HFFc6 (cell line): ENCODE data around the gene ANKRD18B. TPM values are rescaled to one million over a fixed set of nuclear protein-coding genes. Genes with fewer than 3 reads are reported as not detected.
"Not testable (repeated sequence)": the region's sequence is repeated elsewhere in the genome, so short reads cannot be mapped to it uniquely, and the experiment has no call there.

Experiments
- DNase-seq: peaks from one replicate; pipeline ENCODE4 v3.0.0-alpha.2; 2018
- H3K27ac Mint-ChIP-seq: 2 replicates; pipeline ENCODE4 v1.8.0; 2020; ENCODE audit warnings: mild to moderate bottlenecking, mixed read lengths
- H3K27me3 Mint-ChIP-seq: 2 replicates; pipeline ENCODE4 v1.8.0; 2021; ENCODE audit warnings: mild to moderate bottlenecking, moderate library complexity, mixed read lengths; ENCODE audit not compliant: insufficient read depth
- H3K36me3 Mint-ChIP-seq: 2 replicates; pipeline ENCODE4 v1.8.0; 2021; ENCODE audit warnings: low read depth, mixed read lengths
- H3K4me1 Mint-ChIP-seq: 2 replicates; pipeline ENCODE4 v1.8.0; 2020; ENCODE audit warnings: low read depth, mixed read lengths
- H3K4me3 Mint-ChIP-seq: 2 replicates; pipeline ENCODE4 v1.8.0; 2020; ENCODE audit warnings: mild to moderate bottlenecking, moderate library complexity, mixed read lengths
- H3K9me3 Mint-ChIP-seq: 2 replicates; pipeline ENCODE4 v1.8.0; 2020; ENCODE audit warnings: mild to moderate bottlenecking, mixed read lengths
- total RNA-seq, 6 experiments: library from RNA; stranded (reverse); fragmentation: NEBNext Ultra II Directional; extraction: Animal tissue kit (Norgen Biotek cat#: 25700); gene quantifications; 2 replicates in 1 of 6; 3 replicates in 5 of 6; pipeline ENCODE4 v1.2.3, GENCODE V29; 2021

The ANKRD18B gene
- total RNA-seq, 6 experiments from 2014 or later = 5.1 to 9.9 (median 8.0) TPM

DNA sequence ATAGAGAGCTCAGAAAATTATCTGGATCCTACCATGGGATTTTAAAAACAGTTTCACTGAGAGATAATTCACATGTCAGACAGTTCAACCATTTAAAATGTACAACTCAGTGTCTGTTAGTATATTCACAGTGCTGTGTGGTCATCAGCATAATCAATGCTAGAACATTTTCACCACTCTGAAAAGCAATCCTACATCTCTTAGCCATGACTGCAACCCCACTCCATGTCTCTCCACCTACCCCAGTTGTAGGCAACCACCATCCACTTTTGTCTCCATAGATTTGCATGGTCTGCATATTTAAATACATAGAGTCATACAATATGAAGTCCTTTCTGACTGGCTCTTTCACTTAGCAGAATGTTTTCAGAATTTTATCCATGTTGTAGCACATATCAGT, 27.1 kb downstream of the ANKRD18B start:
- not testable (repeated sequence) for DNase-seq, H3K27ac Mint-ChIP-seq, H3K27me3 Mint-ChIP-seq, H3K4me3 Mint-ChIP-seq, H3K9me3 Mint-ChIP-seq
- Mint-ChIP-seq H3K36me3 (peaks cover 30% of the 10 kb centered on the region), H3K4me1 (peaks cover 43% of the 10 kb centered on the region)

DNA sequence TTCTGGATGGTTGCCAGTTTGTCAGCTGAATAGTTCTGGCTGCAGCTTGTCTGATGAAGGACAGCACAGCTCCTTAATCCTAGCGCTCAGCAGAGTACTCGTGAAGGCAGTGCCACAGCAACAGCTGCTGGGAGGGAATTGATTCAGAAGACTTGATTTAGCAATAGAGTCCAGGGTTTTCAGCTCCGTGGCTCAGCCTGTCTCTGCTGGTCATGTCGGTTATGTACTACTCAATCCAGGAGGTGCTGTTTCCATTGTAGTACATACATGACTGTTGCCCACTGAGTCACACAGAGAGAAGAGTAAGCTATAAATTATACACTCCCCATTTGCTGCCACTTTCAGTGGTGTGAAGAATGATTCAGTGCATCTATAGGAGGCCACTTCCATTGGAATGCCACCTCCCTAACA, 28.3 kb downstream of the ANKRD18B start:
- H3K4me3 Mint-ChIP-seq, H3K9me3 Mint-ChIP-seq, H3K27me3 Mint-ChIP-seq, H3K27ac Mint-ChIP-seq: not testable (repeated sequence)
- peak; percentile 37 for DNase-seq
- Mint-ChIP-seq H3K4me1 (peaks cover 37% of the 10 kb centered on the region), H3K36me3 (peaks cover 26% of the 10 kb centered on the region)

- H3K27me3 Mint-ChIP-seq, H3K36me3 Mint-ChIP-seq, H3K9me3 Mint-ChIP-seq, DNase-seq, H3K4me3 Mint-ChIP-seq: not testable (repeated sequence)
- H3K27ac Mint-ChIP-seq = peak overlapping the region; percentile 9; the same call in 1 of the 2 replicates
- H3K4me1 Mint-ChIP-seq = peaks cover 22% of the 10 kb centered on the region
These were observed 36.2 kb downstream of the ANKRD18B start for GRCh38 chr9:33560217-33560616.

DNA sequence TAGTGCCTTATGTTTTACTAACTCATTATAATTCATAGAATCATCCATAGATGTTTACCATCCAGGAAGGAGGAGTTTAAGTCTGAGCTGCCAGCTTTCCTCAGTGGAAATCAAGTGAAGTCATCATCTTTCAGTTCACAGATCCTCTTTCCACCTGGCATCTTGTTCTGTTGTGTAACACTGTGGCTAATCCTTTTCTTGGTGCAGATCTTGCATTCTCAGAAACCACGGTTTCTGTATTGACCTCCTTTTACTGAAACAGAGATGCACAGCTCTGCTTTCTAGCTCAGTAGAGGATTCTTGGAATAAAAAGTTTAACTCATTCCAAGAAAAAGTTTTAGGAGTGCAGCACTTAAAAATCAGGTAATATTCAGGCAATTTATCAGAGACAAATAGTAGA, 38.1 kb downstream of the ANKRD18B start:
- DNase-seq, H3K27me3 Mint-ChIP-seq, H3K36me3 Mint-ChIP-seq, H3K9me3 Mint-ChIP-seq, H3K4me3 Mint-ChIP-seq: not testable (repeated sequence)
- Mint-ChIP-seq H3K4me1 (peaks cover 31% of the 10 kb centered on the region), H3K27ac (peak overlapping the region; percentile 25; the same call in 1 of the 2 replicates)

DNA sequence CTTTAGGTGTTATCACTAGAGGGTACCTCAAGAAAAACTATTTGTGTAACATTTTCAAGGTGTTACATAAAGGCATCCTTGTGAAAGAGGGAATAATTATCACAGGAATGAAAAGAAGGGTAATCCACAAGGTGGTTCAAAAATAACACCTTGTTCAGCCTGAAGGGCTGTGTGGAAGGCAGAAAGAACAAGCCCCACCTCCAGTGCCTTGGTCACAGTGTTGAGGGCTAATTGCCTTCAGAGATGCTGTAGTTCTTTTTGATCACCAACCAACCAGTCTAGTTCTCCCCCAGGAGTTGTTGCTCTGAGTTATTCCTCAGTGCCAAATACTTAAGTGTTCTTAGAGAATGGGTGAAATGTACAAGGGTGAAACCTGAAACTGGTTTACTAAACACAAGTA, 43.7 kb downstream of the ANKRD18B start:
- not testable (repeated sequence) for H3K9me3 Mint-ChIP-seq, H3K27ac Mint-ChIP-seq, DNase-seq, H3K27me3 Mint-ChIP-seq, H3K4me3 Mint-ChIP-seq, H3K36me3 Mint-ChIP-seq
- H3K4me1 Mint-ChIP-seq = peaks cover 20% of the 10 kb centered on the region

GRCh38 chr9:33577786-33578185, 53.7 kb downstream of the ANKRD18B start:
- not testable (repeated sequence) for H3K4me3 Mint-ChIP-seq, DNase-seq, H3K9me3 Mint-ChIP-seq, H3K27ac Mint-ChIP-seq, H3K27me3 Mint-ChIP-seq, H3K36me3 Mint-ChIP-seq
- peaks cover 11% of the 10 kb centered on the region for H3K4me1 Mint-ChIP-seq

DNA sequence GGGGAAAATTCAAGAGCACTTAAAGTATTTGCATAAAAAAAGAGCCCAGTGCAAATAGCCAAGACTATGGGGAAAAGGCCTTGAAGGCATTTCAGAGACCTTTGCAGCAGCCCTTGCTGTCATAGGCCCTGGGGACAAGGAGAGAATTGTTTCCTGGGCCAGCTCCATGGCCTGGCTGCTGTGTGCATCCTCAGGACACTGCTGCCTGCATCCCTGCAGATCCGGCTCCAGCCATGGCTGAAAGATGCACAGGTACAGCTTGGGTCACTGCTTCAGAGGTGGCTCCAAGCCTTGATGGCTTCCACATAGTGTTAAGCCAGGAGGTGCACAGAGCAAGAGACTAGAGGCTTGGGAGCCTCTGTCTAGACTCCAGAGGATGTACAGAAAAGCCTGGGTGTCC, 55.9 kb downstream of the ANKRD18B start:
- H3K27ac Mint-ChIP-seq = not testable (repeated sequence)
- peaks cover 13% of the 10 kb centered on the region for H3K4me1 Mint-ChIP-seq

GRCh38 chr9:33582686-33583085, 58.6 kb downstream of the ANKRD18B start:
- H3K9me3 Mint-ChIP-seq, H3K36me3 Mint-ChIP-seq, H3K4me3 Mint-ChIP-seq, H3K27me3 Mint-ChIP-seq, H3K27ac Mint-ChIP-seq, H3K4me1 Mint-ChIP-seq: not testable (repeated sequence)
- peak; percentile 12 for DNase-seq

More for the DNA sequence above, 55.9 kb downstream of the ANKRD18B start:
- H3K27me3 Mint-ChIP-seq, H3K9me3 Mint-ChIP-seq, H3K4me3 Mint-ChIP-seq, H3K36me3 Mint-ChIP-seq, DNase-seq: not testable (repeated sequence)

DNA sequence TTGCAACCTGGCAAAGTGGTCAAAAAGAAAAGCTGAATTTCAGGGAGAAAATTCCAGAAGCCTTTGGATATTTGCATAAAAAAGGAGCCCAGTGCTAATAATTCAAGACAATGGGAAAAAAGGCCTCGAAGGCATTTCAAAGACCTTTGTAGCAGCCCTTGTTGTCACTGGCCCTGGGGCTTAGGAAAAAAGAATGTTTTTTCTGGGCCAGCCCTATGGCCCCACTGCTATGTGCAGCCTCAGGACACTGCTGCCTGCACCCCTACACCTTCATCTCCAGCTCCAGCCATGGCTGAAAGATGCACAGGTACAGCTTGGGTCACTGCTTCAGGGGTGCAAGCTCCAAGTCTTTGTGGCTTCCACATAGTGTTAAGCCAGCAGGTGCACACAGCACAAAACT, 62.1 kb downstream of the ANKRD18B start:
- H3K27ac Mint-ChIP-seq, H3K9me3 Mint-ChIP-seq, H3K27me3 Mint-ChIP-seq, H3K4me3 Mint-ChIP-seq, H3K4me1 Mint-ChIP-seq, H3K36me3 Mint-ChIP-seq, DNase-seq: not testable (repeated sequence)

- H3K4me3 Mint-ChIP-seq, H3K4me1 Mint-ChIP-seq: not testable (repeated sequence)
These were observed 63.7 kb downstream of the ANKRD18B start for GRCh38 chr9:33587799-33588198.

GRCh38 chr9:33588876-33589275, 64.8 kb downstream of the ANKRD18B start:
- H3K36me3 Mint-ChIP-seq, H3K9me3 Mint-ChIP-seq, H3K4me3 Mint-ChIP-seq, H3K27me3 Mint-ChIP-seq, DNase-seq, H3K27ac Mint-ChIP-seq, H3K4me1 Mint-ChIP-seq: not testable (repeated sequence)

More at GRCh38 chr9:33587799-33588198, 63.7 kb downstream of the ANKRD18B start:
- DNase-seq, H3K9me3 Mint-ChIP-seq, H3K27me3 Mint-ChIP-seq, H3K36me3 Mint-ChIP-seq, H3K27ac Mint-ChIP-seq: not testable (repeated sequence)

- not testable (repeated sequence) for DNase-seq, H3K27me3 Mint-ChIP-seq, H3K36me3 Mint-ChIP-seq, H3K27ac Mint-ChIP-seq, H3K4me1 Mint-ChIP-seq, H3K9me3 Mint-ChIP-seq, H3K4me3 Mint-ChIP-seq
These were observed 66.8 kb downstream of the ANKRD18B start for GRCh38 chr9:33590857-33591256.

GRCh38 chr9:33596974-33597373, 72.9 kb downstream of the ANKRD18B start:
- not testable (repeated sequence) for DNase-seq, H3K27me3 Mint-ChIP-seq, H3K9me3 Mint-ChIP-seq, H3K4me1 Mint-ChIP-seq, H3K27ac Mint-ChIP-seq, H3K4me3 Mint-ChIP-seq, H3K36me3 Mint-ChIP-seq

DNA sequence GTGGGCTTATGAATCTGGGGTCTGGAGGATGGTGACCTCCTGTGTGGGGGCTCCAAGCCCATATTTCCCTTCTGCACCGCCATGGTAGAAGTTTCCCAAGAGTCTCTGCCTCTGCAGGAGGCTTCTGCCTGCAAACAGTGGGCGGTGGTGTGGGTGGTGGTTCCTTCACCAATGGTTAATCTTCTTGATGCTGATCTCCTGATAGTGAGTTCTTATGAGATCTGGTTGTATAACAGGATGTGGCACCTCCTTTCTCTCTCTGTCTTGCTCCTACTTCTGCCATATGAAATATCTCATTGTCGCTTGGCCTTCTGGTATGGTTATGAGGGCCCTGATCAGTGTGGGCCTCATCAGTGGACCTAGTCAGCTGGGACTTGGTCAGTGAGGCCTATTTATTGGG, 73.3 kb downstream of the ANKRD18B start:
- H3K27ac Mint-ChIP-seq, DNase-seq, H3K4me3 Mint-ChIP-seq, H3K4me1 Mint-ChIP-seq, H3K27me3 Mint-ChIP-seq, H3K9me3 Mint-ChIP-seq, H3K36me3 Mint-ChIP-seq: not testable (repeated sequence)

DNA sequence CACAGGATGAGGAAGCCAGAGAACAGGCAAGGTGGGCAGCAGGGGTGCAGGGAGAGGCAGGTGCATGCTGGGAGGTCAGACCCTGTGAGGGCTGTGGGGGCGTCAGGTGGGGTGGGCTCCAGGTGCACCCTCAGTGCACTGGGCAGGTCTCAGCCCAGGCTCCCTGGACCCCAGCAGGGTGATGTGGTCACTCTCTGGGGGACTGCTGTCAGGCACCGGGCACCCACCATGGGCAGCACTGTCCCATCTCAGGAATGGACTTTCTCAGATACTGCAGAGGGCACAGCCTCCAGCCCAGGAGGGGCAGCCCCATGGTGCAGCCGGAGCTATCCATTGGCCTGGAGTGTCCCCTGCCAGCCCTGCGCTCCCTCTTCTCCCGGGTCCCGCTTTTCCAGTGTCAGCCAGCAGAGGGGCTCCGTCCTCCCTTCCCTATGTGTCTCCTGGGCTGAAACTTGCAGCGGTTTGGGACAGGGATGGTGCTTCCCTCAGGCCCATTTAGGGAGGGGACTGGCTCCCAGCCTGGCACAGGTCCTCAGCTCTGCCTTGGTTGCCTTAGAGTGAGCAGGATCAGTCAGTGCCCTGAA, 74.8 kb downstream of the ANKRD18B start:
- not testable (repeated sequence) for H3K27me3 Mint-ChIP-seq, H3K36me3 Mint-ChIP-seq, DNase-seq, H3K27ac Mint-ChIP-seq, H3K9me3 Mint-ChIP-seq, H3K4me1 Mint-ChIP-seq, H3K4me3 Mint-ChIP-seq
